HG03354 (cell line): ENCODE results near the gene CSNK1D.
"Not testable (repeated sequence)": the region's sequence is repeated elsewhere in the genome, so short reads cannot be mapped to it uniquely, and the experiment has no call there.

Experiments used
- ATAC-seq: cut with Tn5 transposase; IDR thresholded peaks from one replicate; pipeline ENCODE4 v1.9.1; 2021; ENCODE audit warnings: mild to moderate bottlenecking; ENCODE audit not compliant: unreplicated experiment, poor library complexity, severe bottlenecking

Gene CSNK1D

GRCh38 chr17:82255402-82255972 is 18.0 kb downstream of the CSNK1D start:
- no peak for ATAC-seq

- ATAC-seq = not testable (repeated sequence)
Measured at GRCh38 chr17:82254746-82255145, 18.8 kb downstream of the CSNK1D start.

- not testable (repeated sequence) for ATAC-seq
Measured at GRCh38 chr17:82254096-82254495, 19.4 kb downstream of the CSNK1D start.

- no peak for ATAC-seq
Measured at GRCh38 chr17:82253179-82253544, 20.3 kb downstream of the CSNK1D start.

GRCh38 chr17:82252511-82253178 is 20.9 kb downstream of the CSNK1D start:
- no peak for ATAC-seq

GRCh38 chr17:82250868-82251500 is 22.5 kb downstream of the CSNK1D start:
- no peak for ATAC-seq

- no peak for ATAC-seq
Measured at GRCh38 chr17:82249896-82250581, 23.5 kb downstream of the CSNK1D start.

GRCh38 chr17:82248815-82249674 is 24.5 kb downstream of the CSNK1D start:
- ATAC-seq = no peak

GRCh38 chr17:82247856-82248671 is 25.4 kb downstream of the CSNK1D start:
- no peak for ATAC-seq

GRCh38 chr17:82247182-82247823 is 26.2 kb downstream of the CSNK1D start:
- ATAC-seq = no peak

GRCh38 chr17:82246365-82247181 is 26.9 kb downstream of the CSNK1D start:
- ATAC-seq = no peak

- no peak for ATAC-seq
Measured at GRCh38 chr17:82246040-82246364, 27.5 kb downstream of the CSNK1D start.

GRCh38 chr17:82245134-82246039 is 28.1 kb downstream of the CSNK1D start:
- ATAC-seq = no peak

- ATAC-seq = no peak
Measured at GRCh38 chr17:82244413-82245133, 28.9 kb downstream of the CSNK1D start.

GRCh38 chr17:82243648-82244412 is 29.7 kb downstream of the CSNK1D start:
- ATAC-seq = no peak
